DND-41 (cell line): ENCODE results near the gene PITPNC1.

Experiments used
- CTCF ChIP-seq: IDR thresholded peaks from 2 replicates; pipeline ENCODE4 v1.5.1; 2012; ENCODE audit warnings: borderline replicate concordance, low read length, moderate library complexity, mild to moderate bottlenecking; ENCODE audit not compliant: poor library complexity, severe bottlenecking; ENCODE audit errors: extremely low read depth
- EZH2 ChIP-seq: IDR thresholded peaks from 3 replicates; pipeline ENCODE4 v1.6.1; 2012; ENCODE audit warnings: borderline replicate concordance, low read depth, mild to moderate bottlenecking, moderate library complexity, low read length, inconsistent platforms; ENCODE audit not compliant: severe bottlenecking

GRCh38 chr17:67414559-67414958, 37.5 kb downstream of the PITPNC1 start:
- TF ChIP-seq CTCF (no peak), EZH2 (no peak)
